A673 (cell line): ENCODE results near the gene HDAC4.

Experiments
- EZH2 ChIP-seq: fragments of 200-600 bp; sonication (generic); IDR thresholded peaks from 2 replicates; pipeline ENCODE4 v1.6.1; 2017; ENCODE audit warnings: borderline replicate concordance, low read depth, mild to moderate bottlenecking, mixed read lengths, antibody characterized with exemption, low read length; ENCODE audit not compliant: poor library complexity, severe bottlenecking
- TF ChIP-seq, protein P1 (sequence below): fragments of 300-800, 200-600 bp; sonication (generic); conservative IDR thresholded peaks from 2 replicates; pipeline ENCODE4 v1.5.1; 2017; ENCODE audit warnings: low read depth, mild to moderate bottlenecking, antibody characterized with exemption, low read length, moderate library complexity, mixed read lengths

DNA sequence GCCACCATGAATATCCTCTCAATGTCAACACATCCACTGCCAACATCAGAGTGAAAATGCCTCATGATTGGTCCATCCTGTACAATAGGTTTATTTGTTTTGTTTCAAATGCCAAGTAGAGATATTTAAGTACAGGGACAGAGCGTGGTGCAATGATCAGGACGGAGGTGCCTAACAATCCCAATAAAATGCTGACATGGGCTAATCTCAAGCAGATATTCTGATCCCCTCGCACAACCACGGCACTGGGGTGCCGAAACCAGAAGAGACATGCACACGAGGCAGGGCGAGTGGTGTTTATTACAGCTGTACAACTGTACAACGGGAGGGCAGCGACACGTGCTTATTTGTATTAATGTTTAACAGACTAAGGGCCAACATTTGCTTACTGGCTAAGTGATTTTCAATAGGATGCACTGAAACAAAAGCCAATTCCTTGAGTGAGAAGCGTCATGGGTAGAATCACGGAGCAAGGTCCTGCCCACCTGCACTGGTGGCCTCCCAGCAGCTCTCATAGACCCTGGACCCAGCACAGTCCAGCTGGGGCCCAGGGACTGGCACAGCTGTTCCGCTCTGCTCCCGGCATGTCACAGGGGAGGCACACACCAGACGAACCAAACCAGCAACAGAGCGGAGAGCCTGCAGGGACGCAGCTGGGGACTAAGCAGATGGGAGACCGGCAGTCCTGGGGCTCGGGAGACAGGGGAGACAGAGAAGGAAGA lies 101.4 kb downstream of the HDAC4 start:
- TF ChIP-seq, protein P1, sequence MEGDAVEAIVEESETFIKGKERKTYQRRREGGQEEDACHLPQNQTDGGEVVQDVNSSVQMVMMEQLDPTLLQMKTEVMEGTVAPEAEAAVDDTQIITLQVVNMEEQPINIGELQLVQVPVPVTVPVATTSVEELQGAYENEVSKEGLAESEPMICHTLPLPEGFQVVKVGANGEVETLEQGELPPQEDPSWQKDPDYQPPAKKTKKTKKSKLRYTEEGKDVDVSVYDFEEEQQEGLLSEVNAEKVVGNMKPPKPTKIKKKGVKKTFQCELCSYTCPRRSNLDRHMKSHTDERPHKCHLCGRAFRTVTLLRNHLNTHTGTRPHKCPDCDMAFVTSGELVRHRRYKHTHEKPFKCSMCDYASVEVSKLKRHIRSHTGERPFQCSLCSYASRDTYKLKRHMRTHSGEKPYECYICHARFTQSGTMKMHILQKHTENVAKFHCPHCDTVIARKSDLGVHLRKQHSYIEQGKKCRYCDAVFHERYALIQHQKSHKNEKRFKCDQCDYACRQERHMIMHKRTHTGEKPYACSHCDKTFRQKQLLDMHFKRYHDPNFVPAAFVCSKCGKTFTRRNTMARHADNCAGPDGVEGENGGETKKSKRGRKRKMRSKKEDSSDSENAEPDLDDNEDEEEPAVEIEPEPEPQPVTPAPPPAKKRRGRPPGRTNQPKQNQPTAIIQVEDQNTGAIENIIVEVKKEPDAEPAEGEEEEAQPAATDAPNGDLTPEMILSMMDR = no peak
- no peak for TF ChIP-seq EZH2
